Measurements from ENCODE around the gene DOK5. TPM values are rescaled to one million over a fixed set of nuclear protein-coding genes. Genes with fewer than 3 reads are reported as not detected.

DOK5 gene
- total and polyA plus RNA-seq, 2 of the 8 experiments (the other 6 are each of a cell fraction or from before 2014, with no cell fraction given), result 8.9 to 15.0 TPM

DNA sequence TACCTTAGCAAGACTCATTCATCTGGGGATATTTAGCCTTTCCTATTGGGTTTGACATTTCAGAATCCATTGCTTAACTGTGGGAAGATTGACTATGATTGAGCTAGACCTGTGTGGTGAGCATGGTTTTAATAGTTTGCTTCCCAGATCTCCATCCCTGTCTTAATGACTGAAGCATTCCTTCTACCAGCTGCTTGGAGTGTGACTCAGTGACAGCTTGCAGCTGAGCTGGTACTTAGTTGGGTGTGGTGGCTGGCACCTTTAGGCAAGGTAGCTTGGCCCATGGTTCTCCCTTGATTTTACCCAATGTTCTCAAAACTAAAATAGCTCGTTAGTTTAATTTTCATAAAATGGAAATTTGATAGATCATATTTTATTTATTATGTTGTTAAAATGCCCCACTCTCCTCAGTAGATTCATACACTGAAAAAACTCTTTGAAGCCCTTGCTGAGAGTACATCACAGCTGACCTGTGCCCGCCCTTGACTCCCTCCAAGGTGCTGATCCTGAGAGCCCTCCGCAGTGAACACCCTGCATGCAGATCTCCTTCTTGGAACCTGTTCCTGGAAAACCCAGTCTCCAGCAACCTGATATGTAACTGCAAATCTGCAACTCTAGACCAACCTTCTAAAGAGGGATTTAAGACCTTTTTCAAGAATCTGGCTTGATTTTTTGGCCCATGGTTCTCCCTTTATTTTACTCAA, 19.1 kb downstream of the DOK5 start:
- Histone ChIP-seq H4K8ac (ENCODE audit: extremely low read depth, insufficient read depth, low read length) (no peak overlapping the region), H2BK5ac (ENCODE audit: low read depth, low read length) (no peak overlapping the region), H2AK5ac (ENCODE audit: low read depth, low read length) (no peak overlapping the region), H4K5ac (ENCODE audit: insufficient read length, low read depth, low read length) (no peak overlapping the region), H4K20me1 (replicated peaks in 1 of 2; ENCODE audit: control insufficient read depth in 1 of 2, insufficient read depth in 2 of 2, low read length in 2 of 2) (no peaks in the 10 kb centered on the region), H3K36me3 (ENCODE audit: control insufficient read depth in 2 of 4, insufficient read depth in 4 of 4, low read length in 3 of 4) (no peaks in the 10 kb centered on the region), H3K23ac (ENCODE audit: insufficient read length) (no peak overlapping the region), H3K27me3 (replicated peaks in 1 of 4; ENCODE audit: control insufficient read depth in 3 of 4, extremely low read depth in 1 of 4, insufficient read depth in 3 of 4, low read length in 3 of 4) (no peaks in the 10 kb centered on the region), H4K91ac (replicated peaks; ENCODE audit: insufficient read length, low read length) (no peak overlapping the region), H3K4ac (replicated peaks; ENCODE audit: insufficient read length, low read depth, low read length) (no peak overlapping the region), H3K9me3 (ENCODE audit: insufficient read depth in 2 of 2, low read depth in 1 of 2, low read length in 1 of 2) (no peaks in the 10 kb centered on the region), H3K79me1 (ENCODE audit: low read depth, low read length) (no peaks in the 10 kb centered on the region; the same call in 1 of the 2 replicates), H3K18ac (ENCODE audit: extremely low read depth, low read length) (no peak overlapping the region), H3K9ac (replicated peaks in 1 of 4; ENCODE audit: extremely low read depth in 1 of 4, low read depth in 3 of 4, low read length in 3 of 4) (no peak overlapping the region), H3K79me2 (ENCODE audit: control insufficient read depth in 1 of 2, insufficient read depth in 2 of 2, low read length in 2 of 2) (no peaks in the 10 kb centered on the region), H2BK20ac (ENCODE audit: low read length) (no peak overlapping the region), H3K27ac (ENCODE audit: low read depth, low read length) (no peak overlapping the region), H3K14ac (ENCODE audit: insufficient read length) (no peak overlapping the region), H3K56ac (replicated peaks; ENCODE audit: insufficient read length, low read depth, low read length) (no peak overlapping the region), H2BK120ac (replicated peaks; ENCODE audit: low read depth, low read length) (no peak overlapping the region), H3K4me2 (ENCODE audit: insufficient read depth in 1 of 2, low read depth in 2 of 2, low read length in 2 of 2) (no peak overlapping the region), H3K4me1 (replicated peaks in 1 of 4; ENCODE audit: control insufficient read depth in 3 of 4, insufficient read depth in 4 of 4, low read length in 3 of 4) (no peaks in the 10 kb centered on the region), H2AFZ (ENCODE audit: low read length) (no peak overlapping the region), H2BK12ac (ENCODE audit: low read depth, low read length) (no peak overlapping the region), H3K23me2 (ENCODE audit: low read depth, low read length) (no peaks in the 10 kb centered on the region), H3K4me3 (ENCODE audit: extremely low read depth in 1 of 4, insufficient read depth in 2 of 4, low read depth in 3 of 4, low read length in 4 of 4) (no peak overlapping the region), H2BK15ac (ENCODE audit: low read length) (no peak overlapping the region)
- ChIA-PET CTCF (ENCODE audit: partially characterized antibody) (interaction anchor here (0.9 kb wide), 1 partner anchor 151 kb away, joined by 3 read pairs; no protein-coding TSS in a partner anchor), POLR2A (ENCODE audit: partially characterized antibody) (interaction anchor here (1.5 kb wide), 1 partner anchor 16 kb away, joined by 4 read pairs; no protein-coding TSS in a partner anchor)
- WGBS, 2 experiments (ENCODE audit: extremely low coverage in 1 of 2, insufficient coverage in 1 of 2, insufficient read length in 1 of 2, insufficient replicate concordance in 2 of 2, low coverage in 1 of 2, low lambda C conversion rate in 2 of 2, missing lambda C conversion rate in 1 of 2), result 86% methylated on average over 3 of the region's 3 CpGs; no CpG with 5 or more reads in 1 of the 2 experiments
- DNase-seq (ENCODE audit: low read depth in 1 of 2, low spot score in 2 of 2) (no peak), FAIRE-seq (no peak)
- no peak for TF ChIP-seq JUND (IDR thresholded peaks at IDR 0.05; ENCODE audit: low read length)
- TF ChIP-seq, protein P1, sequence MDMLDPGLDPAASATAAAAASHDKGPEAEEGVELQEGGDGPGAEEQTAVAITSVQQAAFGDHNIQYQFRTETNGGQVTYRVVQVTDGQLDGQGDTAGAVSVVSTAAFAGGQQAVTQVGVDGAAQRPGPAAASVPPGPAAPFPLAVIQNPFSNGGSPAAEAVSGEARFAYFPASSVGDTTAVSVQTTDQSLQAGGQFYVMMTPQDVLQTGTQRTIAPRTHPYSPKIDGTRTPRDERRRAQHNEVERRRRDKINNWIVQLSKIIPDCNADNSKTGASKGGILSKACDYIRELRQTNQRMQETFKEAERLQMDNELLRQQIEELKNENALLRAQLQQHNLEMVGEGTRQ (IDR thresholded peaks at IDR 0.05; ENCODE audit: low read length), result no peak
- TF ChIP-seq, protein P2, sequence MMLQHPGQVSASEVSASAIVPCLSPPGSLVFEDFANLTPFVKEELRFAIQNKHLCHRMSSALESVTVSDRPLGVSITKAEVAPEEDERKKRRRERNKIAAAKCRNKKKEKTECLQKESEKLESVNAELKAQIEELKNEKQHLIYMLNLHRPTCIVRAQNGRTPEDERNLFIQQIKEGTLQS (IDR thresholded peaks at IDR 0.05; ENCODE audit: insufficient read depth, low read depth, low read length), result no peak
- no peak for TF ChIP-seq CHD2 (IDR thresholded peaks at IDR 0.05; ENCODE audit: low read length)
- TF ChIP-seq GABPA (IDR thresholded peaks at IDR 0.05; ENCODE audit: borderline replicate concordance, insufficient read depth, low read length), result no peak
- no peak for TF ChIP-seq CEBPB (IDR thresholded peaks at IDR 0.05; ENCODE audit: low read depth, low read length)
- TF ChIP-seq POLR2AphosphoS5 (IDR thresholded peaks at IDR 0.05; ENCODE audit: low read depth, low read length), result no peak
- TF ChIP-seq ZNF274 (IDR thresholded peaks at IDR 0.05; ENCODE audit: borderline replicate concordance, extremely low read depth, low read length), result no peak
- TF ChIP-seq TBP (IDR thresholded peaks at IDR 0.05; ENCODE audit: low read depth, low read length), result no peak
- no peak for TF ChIP-seq RFX5 (IDR thresholded peaks at IDR 0.05; ENCODE audit: borderline replicate concordance, low read depth, low read length)
- TF ChIP-seq SUZ12 (IDR thresholded peaks at IDR 0.05; ENCODE audit: low read length), result no peak
